Activated CD4-positive, alpha-beta T cell treated with anti-CD3 and anti-CD28 coated beads, Interleukin-2, amount 50 U/mL, for 24 hours (primary cell): ENCODE results near the gene MALRD1.

ENCODE experiments used
- DNase-seq, 2 donors: peaks; one replicate each; pipeline ENCODE4 v3.0.0-alpha.2; 2020; ENCODE audit warnings: low read depth in 1 of 2, low spot score in 1 of 2

Gene MALRD1

GRCh38 chr10:19048489-19048888 is at the start of gene MALRD1:
Gene MALRD1 (plus strand): TSS chr10:19048801. CDS start chr10:19048939, 138 bp downstream.
- DNase-seq: no peak

GRCh38 chr10:19003341-19003740 is 45.3 kb upstream of the MALRD1 start:
- no peak for DNase-seq

GRCh38 chr10:19012111-19012510 is 36.5 kb upstream of the MALRD1 start:
- no peak for DNase-seq

DNA sequence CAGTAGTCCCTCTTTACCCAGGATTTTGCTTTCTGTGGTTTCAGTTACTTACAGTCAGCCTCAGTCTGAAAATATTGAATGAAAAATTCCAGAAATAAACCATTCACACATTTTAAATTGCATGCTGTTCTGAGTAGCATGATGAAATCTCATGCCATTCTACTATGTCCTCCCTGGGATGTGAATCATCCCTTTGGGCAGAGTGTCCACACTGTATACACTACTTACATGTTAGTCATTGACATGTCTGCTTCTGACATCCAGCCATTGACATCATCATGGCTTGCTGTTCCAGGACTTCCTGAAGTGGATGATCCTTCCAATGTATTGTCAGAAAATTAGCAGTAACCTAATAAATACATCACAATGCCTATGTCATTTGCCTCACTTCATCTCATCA is 34.6 kb upstream of the MALRD1 start:
- no peak for DNase-seq

DNA sequence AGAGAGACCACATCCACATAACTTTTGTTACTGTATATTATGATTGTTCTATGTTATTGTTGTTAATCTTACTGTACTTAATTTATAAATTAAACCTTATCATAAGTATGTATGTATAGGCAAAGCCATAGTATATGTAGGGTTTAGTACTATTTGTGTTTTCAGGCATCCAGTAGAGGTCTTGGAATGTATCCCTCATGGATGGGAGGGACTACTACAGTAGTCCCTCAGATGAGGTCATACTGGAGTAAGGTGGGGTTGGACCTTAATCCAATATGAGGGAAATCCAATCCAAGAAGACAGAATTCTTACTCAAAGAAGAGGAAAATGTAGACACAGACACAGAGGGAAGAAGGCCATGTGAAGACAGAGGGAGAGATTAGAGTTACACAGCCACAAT is 34.1 kb upstream of the MALRD1 start:
- DNase-seq: no peak

DNA sequence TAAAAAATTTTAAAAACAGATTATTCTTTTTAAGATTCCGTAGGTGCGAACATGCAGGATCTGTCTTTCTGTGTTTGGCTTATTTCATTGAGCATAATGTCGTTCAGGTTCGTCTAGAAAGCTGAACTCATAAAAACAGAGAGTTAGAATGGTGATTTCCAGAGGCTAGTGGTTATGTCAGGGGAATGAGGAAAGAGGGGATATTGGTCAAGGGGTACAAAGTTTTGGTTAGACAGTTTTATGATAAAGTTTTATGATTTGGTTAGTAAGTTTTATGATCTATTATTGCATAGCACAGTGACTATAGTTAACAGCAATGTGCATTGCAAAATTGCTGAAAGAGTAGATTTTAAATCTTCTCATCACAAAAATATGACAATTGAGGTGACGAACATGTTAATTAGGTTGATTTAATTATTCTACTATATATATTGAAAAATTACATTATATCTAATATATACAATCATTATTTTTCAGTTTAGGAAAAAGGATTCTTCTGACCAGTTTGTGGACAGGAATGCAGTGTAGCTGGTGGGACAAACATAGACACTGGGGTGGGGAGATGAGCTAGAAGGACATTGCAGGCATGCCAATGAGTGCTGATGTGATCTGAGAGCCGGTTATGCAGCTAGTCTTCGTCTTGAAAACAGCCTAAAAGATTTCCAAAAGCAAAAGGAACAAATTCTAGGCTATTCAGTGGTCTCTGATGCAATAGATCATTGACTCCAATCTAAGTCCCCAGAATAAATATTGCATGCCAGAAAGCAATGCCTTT is 31.3 kb upstream of the MALRD1 start:
- no peak for DNase-seq

- DNase-seq: no peak
Observed at GRCh38 chr10:19021162-19021561, 27.4 kb upstream of the MALRD1 start.

DNA sequence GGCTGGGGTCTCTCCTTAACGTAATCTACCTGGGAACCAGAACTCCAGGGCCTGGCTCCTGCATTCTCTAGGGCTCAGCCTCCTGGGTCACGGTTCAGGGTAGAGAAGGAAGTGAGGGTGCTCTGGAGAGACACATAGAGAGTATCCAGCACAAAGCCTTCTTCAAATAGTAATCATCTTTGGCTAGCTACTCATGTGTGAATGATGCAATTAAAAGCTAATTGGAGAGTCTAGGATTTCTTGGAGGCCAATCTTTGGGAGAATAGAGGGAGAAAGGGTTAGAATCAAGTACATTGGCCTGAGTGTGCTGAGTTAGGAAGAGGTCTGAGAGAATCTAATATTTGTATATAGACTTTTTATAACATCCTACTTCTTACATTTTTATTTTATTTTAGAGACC is 24.0 kb upstream of the MALRD1 start:
- DNase-seq: no peak

GRCh38 chr10:19031763-19032162 is 16.8 kb upstream of the MALRD1 start:
- DNase-seq: no peak

DNA sequence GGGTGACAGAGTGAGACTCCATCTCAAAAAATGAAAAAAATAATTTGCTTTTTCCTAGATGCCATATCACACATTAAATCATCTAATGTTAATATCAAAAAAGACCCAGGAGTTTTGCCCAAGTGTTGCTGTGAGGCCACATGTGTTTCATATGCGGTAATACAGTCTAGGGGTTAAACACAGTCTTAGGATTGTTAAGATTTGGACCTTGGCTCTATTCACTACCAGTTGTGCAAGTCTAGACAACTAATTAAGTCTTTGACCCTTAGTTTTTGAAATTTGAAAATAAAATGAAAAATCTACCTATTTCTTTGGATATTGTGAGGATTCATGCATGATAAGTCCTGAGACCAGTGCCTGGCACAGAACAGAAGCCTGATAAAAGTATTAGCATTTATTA is 14.9 kb upstream of the MALRD1 start:
- no peak for DNase-seq

GRCh38 chr10:19041171-19041570 is 7.4 kb upstream of the MALRD1 start:
- DNase-seq: no peak

- no peak for DNase-seq
Observed at GRCh38 chr10:19043431-19043830, 5.2 kb upstream of the MALRD1 start.

GRCh38 chr10:19046679-19047078 is 1.9 kb upstream of the MALRD1 start:
- no peak for DNase-seq

DNA sequence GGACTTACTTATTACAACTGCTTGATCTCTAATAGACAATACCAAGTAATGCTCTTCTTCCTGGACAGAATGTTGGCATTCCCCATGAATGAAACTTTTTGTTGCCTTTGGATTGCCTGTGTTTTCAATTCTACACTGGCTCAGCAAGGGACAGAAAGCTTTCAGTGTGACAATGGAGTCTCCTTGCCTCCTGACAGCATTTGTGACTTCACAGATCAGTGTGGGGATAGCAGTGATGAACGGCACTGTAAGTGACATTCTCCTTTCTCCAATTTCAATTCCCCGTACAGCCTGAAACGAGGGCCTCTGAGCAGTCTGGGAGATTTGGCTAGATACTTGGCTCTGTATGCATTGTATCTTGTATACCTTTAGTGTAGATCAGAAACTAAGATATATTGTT is 290 bp downstream of the MALRD1 start:
- DNase-seq: no peak

DNA sequence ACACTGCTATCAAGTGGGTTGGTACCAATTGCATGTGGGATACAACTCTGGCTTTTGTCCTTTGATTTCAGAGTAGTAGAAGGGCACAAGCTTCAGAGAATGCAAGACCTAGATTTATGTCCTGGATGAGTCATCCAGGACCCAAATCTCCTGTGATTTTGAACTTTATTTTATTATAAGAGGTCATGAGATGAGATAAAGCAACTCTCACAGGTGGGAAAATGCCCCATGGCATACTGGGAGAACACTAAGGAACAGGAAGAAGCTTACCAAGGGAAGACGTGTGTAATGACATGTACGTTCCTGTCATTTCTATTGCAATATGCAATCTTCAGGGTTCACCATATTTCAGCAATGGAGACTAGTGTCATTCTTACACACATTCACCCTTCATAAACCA is 966 bp downstream of the MALRD1 start:
- no peak for DNase-seq

DNA sequence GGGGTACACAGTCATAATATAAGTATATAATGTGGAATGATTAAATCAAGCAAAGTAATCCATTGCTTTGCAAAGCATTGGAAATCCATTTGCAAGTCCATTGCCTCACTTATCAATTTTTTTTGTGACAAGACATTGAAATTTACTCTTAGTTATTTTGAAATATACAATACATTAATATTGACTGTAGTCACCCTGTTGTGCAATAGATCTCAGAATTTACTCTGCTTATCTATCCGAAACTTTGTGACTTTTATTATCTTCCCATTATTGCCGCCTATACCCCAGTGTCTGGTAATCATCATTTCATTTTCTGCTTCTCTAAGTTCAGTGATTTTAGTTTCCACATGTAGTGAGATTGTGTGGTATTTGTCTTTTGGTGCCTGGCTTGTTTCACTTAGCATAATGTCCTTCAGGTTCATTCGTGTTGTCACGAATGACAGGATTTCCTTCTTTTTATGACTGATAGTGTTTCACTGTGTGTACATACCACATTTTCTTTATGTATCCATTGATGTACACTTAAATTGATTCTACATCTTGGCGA is 5.8 kb downstream of the MALRD1 start:
- no peak for DNase-seq

DNA sequence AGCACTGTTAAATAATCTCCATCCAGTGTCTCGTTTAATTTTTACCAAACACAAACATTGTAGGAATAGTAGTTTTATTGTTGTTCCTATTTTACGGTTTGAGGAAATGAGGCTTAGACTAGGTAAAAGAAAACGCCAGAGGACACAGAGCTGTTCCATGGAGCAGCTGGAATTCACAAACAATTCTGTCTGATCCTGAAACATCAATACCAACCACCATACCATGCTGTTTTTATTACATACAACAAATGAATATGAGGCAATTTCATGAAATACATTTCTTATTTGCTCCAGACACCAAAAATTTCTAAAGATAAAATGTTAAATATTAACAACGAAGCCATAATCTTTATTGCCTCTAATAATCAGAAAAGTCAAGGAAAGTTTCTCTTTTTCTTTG is 9.4 kb downstream of the MALRD1 start:
- no peak for DNase-seq

GRCh38 chr10:19063986-19064385 is 15.4 kb downstream of the MALRD1 start:
- no peak for DNase-seq

DNA sequence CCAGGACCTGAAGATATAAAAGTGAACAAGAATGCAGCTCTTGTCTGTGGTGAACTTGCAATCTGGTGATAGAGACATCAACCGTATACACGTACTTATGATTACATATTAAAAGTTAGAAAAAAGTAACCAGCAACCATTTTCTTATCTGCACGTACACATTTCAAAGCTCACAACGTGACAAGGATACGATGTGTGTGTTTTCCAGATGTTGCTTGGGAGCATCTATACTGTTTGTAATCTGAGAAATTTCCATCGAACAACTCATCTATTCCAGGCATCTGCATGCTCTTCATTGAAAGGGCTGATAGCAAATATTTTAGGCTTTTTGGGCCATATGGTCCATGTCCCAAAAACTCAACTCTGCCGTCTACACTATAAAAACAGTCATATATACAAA is 23.3 kb downstream of the MALRD1 start:
- DNase-seq: no peak

- DNase-seq: no peak
Observed at GRCh38 chr10:19077276-19077675, 28.7 kb downstream of the MALRD1 start.

- DNase-seq: no peak
Observed at GRCh38 chr10:19096501-19097073, 48.0 kb downstream of the MALRD1 start.

DNA sequence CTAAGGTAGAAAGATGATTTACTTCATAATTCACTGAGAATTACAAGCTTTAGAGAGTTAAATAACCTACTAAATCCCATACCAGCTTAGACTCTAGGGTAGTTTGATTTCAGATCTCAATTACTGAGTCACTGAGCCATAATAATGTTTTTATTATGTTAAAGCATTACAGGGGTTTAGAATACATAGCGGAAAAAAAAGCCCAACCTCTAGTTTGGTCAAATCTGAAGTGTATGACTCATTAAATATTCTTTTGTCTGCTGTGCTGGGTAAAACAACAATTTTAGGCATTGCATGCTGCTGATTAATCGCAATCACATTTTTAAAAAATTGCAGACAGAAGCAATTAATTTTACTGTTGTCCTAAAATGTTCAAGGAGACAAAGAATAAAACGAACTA is 48.5 kb downstream of the MALRD1 start:
- DNase-seq: no peak

DNA sequence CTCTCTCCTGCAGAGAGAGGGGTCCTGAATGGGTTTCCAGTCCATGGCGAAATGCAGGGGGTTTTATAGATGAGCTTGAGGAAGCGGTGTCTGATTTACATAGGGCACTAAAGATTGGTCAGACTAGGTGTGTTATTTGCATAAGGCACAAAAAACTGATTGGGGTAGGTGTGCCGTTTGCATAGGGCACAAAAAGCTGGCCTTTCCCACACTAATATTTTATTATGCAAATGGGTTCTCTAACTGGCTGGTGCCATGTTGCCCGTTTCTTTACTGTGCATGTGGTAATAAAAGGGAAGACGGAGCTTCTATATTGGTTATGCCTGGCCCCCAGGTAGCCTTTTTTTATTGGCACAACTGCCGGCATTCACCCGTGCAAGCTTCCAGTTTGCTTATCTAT is 50.2 kb downstream of the MALRD1 start:
- no peak for DNase-seq
